ENCODE data around the gene DEPDC5.

DNA sequence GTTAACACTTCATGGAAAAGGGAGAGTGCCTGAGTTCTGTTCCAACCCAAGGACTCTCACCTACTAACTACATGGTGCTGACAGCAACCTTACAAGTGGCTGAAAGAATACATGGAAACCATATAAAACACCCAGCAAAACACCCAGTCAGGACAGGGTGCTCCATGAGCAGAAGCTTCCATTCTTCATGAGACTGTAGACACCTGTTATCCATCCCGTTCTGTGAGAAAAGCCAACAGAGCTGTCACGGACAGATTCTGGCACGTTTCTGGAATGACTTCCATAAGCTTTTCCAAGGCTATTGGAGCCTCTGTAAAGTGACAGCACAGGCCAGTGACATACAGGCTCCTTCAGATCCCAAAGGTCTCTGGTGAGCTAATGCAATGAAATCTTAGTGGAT is 27.1 kb upstream of the DEPDC5 start:
- TF ChIP-seq, protein P1, sequence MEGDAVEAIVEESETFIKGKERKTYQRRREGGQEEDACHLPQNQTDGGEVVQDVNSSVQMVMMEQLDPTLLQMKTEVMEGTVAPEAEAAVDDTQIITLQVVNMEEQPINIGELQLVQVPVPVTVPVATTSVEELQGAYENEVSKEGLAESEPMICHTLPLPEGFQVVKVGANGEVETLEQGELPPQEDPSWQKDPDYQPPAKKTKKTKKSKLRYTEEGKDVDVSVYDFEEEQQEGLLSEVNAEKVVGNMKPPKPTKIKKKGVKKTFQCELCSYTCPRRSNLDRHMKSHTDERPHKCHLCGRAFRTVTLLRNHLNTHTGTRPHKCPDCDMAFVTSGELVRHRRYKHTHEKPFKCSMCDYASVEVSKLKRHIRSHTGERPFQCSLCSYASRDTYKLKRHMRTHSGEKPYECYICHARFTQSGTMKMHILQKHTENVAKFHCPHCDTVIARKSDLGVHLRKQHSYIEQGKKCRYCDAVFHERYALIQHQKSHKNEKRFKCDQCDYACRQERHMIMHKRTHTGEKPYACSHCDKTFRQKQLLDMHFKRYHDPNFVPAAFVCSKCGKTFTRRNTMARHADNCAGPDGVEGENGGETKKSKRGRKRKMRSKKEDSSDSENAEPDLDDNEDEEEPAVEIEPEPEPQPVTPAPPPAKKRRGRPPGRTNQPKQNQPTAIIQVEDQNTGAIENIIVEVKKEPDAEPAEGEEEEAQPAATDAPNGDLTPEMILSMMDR (IDR thresholded peaks at IDR 0.05), result no peak
- no peak for TF ChIP-seq POLR2A (IDR thresholded peaks at IDR 0.05)
